HL-60/S4 treated with phorbol 12-myristate 13-acetate at 8.2 ng/mL for 4 days and 3 days (cell line): ENCODE measurements around the gene LZTR1.
"Not testable (repeated sequence)": the region's sequence is repeated elsewhere in the genome, so short reads cannot be mapped to it uniquely, and the experiment has no call there.

ENCODE experiments used
- in situ Hi-C: fragments of 300-500 bp; cut with MboI; formaldehyde crosslinking; loops from 2 replicates; pipeline ENCODE4 v1.15.0; 2022; ENCODE audit warnings: low sequenced_read_pairs

Gene LZTR1

GRCh38 chr22:21030621-21031544, 48.8 kb downstream of the LZTR1 start:
- in situ Hi-C loops = no loop called here

DNA sequence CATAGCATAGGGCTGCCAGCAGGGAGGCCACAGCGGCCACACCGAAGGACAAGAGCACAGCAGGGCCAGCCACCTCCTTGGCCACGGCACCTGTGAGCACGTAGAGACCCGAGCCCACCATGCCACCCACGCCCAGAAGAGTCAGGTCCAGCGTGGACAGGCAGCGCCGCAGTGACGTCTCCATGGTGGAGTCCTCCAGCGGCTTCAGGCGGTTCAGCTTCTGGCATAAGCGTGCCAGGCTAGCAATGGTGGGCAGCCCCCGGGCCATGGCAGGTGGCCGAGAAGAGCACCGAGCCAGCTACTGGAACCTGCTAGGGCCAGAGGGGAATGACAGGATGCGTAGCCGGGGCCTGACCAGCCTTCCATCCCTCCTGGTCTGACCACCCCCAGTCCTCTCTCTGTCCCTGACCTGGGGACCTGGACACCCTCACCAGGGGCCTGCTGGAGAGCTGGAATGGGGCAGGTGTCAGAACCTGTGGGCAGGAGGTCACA, 49.5 kb downstream of the LZTR1 start:
- in situ Hi-C loops = no loop called here

DNA sequence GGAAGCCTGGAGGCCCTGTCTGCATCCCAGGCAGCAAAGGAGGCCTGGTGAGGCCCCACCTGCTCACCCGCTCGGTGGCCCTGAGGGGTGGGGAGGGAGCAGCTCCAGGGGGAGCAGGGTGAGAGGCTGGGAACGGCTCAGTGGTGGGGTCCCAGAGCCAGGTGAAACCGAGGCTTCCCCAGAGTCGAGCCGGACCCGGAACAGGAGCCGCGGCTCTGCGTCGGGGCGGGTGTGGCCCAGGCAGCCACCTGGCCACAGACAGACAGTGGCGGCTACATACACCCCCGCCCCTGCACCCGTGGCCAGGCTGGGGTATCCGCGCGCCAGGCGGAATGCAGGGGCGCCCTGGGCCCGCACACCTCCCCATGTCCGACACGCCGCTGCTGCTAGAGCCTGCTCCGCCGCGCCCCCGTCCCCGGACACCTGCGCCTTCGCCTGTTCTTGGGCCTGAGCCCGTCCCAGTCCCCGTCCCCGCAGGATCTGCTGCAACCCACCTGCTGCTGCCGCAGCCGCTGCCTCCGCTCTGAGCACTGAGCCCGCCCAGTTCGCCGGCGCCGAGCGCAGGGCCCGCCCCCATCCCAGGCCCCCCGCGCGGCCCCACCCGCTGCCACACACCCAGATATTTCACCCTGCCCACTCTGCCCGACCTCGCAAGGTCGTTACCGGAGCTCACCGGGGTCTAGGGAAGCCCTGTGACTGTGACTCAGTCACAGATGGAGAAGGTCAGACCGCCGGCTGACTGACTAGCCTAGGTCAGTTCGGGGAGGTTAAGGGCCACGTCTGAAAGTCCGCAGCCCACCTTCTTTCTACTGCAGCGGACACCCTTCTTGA, 50.2 kb downstream of the LZTR1 start, which contains the start of gene SLC7A4:
Gene SLC7A4, minus strand, starts transcription at position 525 of the 831 bp plus-strand sequence. CDS start 749 bp downstream, outside the sequence.
- in situ Hi-C loops = no loop called here

- in situ Hi-C loops = no loop called here
These were observed 51.0 kb downstream of the LZTR1 start for GRCh38 chr22:21032868-21033688.

DNA sequence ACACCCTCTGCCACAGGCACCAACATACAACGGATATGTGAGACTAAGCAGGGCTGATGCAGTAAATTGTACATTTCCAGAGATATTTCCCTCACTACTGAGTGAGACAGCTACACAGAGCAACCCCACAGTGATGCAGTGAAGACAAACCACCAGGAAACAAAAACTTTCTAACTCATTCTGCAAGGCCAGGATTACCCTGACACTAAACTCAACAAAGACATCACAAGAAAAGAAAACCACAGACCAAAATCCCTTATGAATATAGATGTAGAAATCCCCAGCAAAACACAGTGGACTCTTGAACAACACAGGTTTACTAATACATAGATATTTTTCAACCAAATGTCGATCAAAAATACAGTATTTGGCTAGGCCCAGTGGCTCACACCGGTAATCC, 51.8 kb downstream of the LZTR1 start:
- in situ Hi-C loops = no loop called here

DNA sequence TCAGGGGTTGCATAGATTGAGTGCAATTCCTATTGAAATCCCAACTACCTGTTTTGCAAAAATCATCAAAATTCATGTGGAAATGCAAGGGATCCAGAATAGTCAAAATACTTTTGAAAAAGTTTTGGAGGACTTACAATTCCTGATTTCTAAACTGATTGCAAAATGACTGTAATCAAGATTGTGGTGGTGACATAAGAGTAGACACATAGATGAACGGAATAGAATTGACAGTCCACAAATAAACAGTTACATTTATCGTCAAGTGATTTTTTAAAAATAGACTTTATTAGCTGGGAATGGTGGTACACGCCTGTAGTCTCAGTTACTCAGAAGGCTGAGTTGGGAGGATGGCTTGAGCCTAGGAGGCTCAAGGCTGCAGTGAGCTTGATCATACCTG, 52.9 kb downstream of the LZTR1 start:
- in situ Hi-C loops = no loop called here

DNA sequence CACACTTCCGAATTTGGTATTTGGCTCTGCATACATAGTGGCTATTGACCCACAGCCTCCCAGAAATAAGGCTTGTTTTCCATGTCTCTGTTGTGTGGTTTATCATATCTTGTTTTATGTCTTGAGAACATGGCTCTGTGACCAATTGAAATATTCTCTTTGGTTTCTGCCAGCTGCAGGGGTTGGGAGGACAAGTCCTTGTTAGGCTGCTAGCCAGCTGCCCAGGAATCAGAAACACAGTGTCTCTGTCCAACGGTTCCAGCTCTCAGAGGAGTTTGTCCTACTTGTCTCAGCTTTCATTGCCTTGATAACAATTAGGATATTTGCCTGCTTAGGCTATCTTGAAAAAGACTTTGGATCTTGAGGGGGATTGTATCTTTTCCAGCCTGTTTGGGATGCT, 56.3 kb downstream of the LZTR1 start:
- in situ Hi-C loops = no loop called here

GRCh38 chr22:21039158-21039557, 57.1 kb downstream of the LZTR1 start:
- in situ Hi-C loops = not testable (repeated sequence)

GRCh38 chr22:21041937-21042336, 59.8 kb downstream of the LZTR1 start:
- in situ Hi-C loops = no loop called here

DNA sequence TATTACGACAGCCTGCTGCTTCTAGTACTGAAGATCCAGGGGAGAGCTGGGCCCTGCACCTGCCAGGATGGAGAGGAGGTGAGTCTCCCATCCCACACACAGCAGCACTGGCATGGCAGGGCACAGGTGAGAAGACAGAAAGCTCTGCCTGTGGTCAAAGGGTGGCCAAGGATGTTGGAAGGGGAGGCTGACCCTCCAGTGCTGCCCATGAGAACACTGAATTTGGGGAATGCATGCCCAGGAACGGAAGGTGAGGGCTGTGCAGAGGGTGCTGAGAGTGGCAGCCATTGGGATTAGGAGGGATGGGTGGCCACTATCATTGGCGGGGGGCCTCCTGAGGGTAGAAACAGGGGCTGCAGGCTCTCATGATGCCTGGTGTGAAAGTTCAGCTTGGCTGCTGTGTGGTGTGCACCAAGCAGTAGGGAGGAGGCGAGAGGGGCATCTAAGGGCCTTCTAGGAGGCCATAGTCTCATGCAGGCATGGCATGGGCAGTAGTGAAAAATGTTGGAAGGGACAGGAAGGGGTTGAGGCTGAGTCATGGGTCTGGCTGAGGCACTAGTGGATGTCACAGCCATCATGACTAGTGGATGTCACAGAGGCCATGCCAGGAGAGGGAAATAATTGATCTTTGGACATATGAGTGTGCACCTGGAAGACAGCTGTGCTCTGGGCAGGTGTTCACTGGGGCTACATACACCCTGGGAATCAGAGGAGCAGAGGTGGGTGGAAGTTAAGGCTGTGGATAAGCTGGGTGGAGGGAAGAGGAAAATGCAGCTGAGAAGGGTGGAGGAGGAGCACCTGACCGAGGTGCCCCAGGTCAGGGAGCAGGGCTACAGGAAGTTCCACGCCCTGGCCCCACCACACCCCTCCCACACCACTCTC, 61.1 kb downstream of the LZTR1 start:
- in situ Hi-C loops = no loop called here

GRCh38 chr22:21043860-21044535, 61.9 kb downstream of the LZTR1 start:
- in situ Hi-C loops = no loop called here

- in situ Hi-C loops = no loop called here
These were observed 63.0 kb downstream of the LZTR1 start for GRCh38 chr22:21044931-21045584.

DNA sequence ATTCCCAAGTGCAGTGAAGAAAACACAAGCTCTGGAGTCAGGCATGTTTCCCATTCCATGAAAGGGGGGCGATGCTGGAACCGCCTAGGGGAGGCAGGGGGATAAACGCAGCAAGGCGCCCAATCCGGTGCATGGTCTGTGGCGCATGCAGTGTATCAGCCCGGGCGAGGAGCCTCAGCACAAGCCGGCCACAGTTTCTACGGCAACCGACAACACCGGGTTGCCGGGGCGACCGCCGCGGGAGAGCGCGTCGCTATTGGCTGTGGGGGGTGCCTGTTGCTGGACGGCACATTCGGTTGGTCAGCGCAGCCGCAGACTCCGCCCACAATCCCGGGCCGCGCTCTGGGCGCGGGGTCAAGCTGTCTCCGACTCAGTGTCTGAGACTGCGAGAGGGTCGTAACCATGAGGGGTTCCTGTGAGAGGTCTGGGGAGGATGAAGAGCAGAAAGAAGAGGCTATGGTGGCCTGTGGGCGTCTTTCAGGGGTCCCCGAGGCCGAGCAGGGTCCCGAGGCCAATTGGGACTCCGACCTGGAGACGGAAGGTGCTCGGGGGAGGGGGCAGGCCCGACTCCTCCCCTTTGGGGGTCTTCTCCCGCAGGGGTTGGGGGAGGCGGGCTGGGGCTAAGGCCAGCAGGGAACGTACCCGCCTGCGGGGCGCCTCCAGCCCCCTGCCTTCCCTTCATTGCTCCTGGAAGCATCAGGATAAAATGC, 63.6 kb downstream of the LZTR1 start, which contains the start of gene LRRC74B:
Gene LRRC74B, plus strand, starts transcription at position 362 of the 710 bp plus-strand sequence. Its CDS starts 41 bp downstream, at position 403.
- in situ Hi-C loops = no loop called here

GRCh38 chr22:21047035-21047661, 65.1 kb downstream of the LZTR1 start:
- in situ Hi-C loops = no loop called here

- in situ Hi-C loops = no loop called here
These were observed 65.6 kb downstream of the LZTR1 start for GRCh38 chr22:21047730-21048129.

DNA sequence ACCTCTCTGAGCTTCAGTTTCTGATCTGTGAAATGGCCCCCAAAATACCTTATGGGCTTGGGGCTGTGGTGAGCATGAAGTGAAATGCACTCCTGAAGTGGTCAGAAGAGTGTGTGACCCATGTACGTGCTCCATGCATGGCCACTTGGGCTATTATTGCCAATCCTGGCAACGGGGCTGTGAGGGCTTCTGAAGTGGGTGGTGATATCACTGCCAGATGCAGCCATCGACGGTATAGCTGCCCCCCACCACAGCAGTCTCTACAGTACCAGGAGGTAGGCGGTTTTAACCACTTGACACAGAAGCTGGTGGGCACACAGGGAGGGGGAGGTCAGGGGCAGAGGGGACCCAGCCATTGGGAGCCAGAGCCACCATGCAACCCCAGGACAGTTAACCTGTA, 66.4 kb downstream of the LZTR1 start:
- in situ Hi-C loops = not testable (repeated sequence)
